Body of pancreas (tissue), 4 donors: ENCODE measurements around the gene ABCC4. TPM values are rescaled to one million over a fixed set of nuclear protein-coding genes. Genes with fewer than 3 reads are reported as not detected.

ENCODE experiments used
- ATAC-seq: fragments of 150-250 bp; one replicate; pipeline ENCODE4 v1.9.1; 2016
- DNase-seq, 4 donors: peaks; one replicate each; pipeline ENCODE4 v3.0.0-alpha.2; 2019
- H3K27ac ChIP-seq, 4 donors: fragments of 200-600 bp; sonication (generic); 1 replicate in 3 of 4; 2 replicates in 1 of 4; pipeline versions ENCODE4 v1.5.1 to v1.6.1; 2016 to 2019; ENCODE audit warnings: mild to moderate bottlenecking in 1 of 4, mixed read lengths in 1 of 4, moderate library complexity in 1 of 4
- H3K27me3 ChIP-seq, 2 donors: fragments of 200-600 bp; sonication (generic); one replicate each; pipeline ENCODE4 v1.6.0; 2016; ENCODE audit warnings: mild to moderate bottlenecking in 1 of 2
- H3K36me3 ChIP-seq, 2 donors: fragments of 200-600 bp; sonication (generic); replicated peaks in 1 of 2; 2 replicates each; pipeline ENCODE4 v1.5.1; 2016; ENCODE audit warnings: low read depth in 2 of 2; ENCODE audit not compliant: insufficient read depth in 1 of 2
- H3K4me1 ChIP-seq: fragments of 200-600 bp; sonication (generic); one replicate; pipeline ENCODE4 v1.6.0; 2016
- H3K4me3 ChIP-seq, 2 donors: fragments of 200-600 bp; sonication (generic); 1 replicate in 1 of 2; 2 replicates in 1 of 2; pipeline ENCODE4 v1.5.1; 2016 to 2019
- H3K9me3 ChIP-seq, 3 donors: fragments of 200-600 bp; sonication (generic); 1 replicate in 2 of 3; 2 replicates in 1 of 3; pipeline ENCODE4 v1.5.1; 2016
- CTCF ChIP-seq, 7 experiments: fragments of 450-650 bp in 4 of 7; fragments of 200-600 bp in 3 of 7; sonication (generic) in 3 of 7; IDR thresholded peaks; one replicate each; pipeline ENCODE4 v1.5.1; 2016 to 2019; ENCODE audit warnings: antibody characterized with exemption in 7 of 7
- POLR2A ChIP-seq, 3 donors: fragments of 450-650 bp; IDR thresholded peaks; one replicate each; pipeline ENCODE4 v1.6.1; 2016; ENCODE audit warnings: antibody characterized with exemption in 3 of 3, mild to moderate bottlenecking in 2 of 3
- WGBS, 2 donors: methylation state at CpG; one replicate each; pipeline ENCODE4 v1.1.5; 2017; 5-methylcytosine and 5-hydroxymethylcytosine counted together
- intact Hi-C: fragments of 100-400 bp; cut with DNase I; formaldehyde crosslinking; loops from one replicate; pipeline ENCODE4 v1.15.1; 2023
- total RNA-seq, 2 donors: library from RNA; depleted of rRNA; stranded (reverse); fragments of >200 nt; gene quantifications; one replicate each; pipeline ENCODE4 v1.1.0, GENCODE V29; 2016

ABCC4 gene
- total RNA-seq, 2 donors from 2014 or later, result 5.4 to 6.6 TPM

- WGBS, 2 donors, result 59 to 64% methylated on average over 4 of the region's 4 CpGs
- Histone ChIP-seq H3K27ac (no peak overlapping the region), H3K4me1 (no peaks in the 10 kb centered on the region), H3K36me3 (no peaks in the 10 kb centered on the region), H3K27me3 (no peaks in the 10 kb centered on the region), H3K9me3 (no peaks in the 10 kb centered on the region), H3K4me3 (no peak overlapping the region)
- intact Hi-C loops, result no loop called here
- ATAC-seq, result no peak
- TF ChIP-seq POLR2A (IDR thresholded peaks at IDR 0.05) (no peak), CTCF (IDR thresholded peaks at IDR 0.05) (no peak)
- no peak for DNase-seq
Observed at GRCh38 chr13:95044452-95045205, 256.6 kb downstream of the ABCC4 start.

GRCh38 chr13:95039415-95039814 lies 261.8 kb downstream of the ABCC4 start:
- 78 to 89% methylated on average over 2 of the region's 2 CpGs for WGBS, 2 donors
- H3K36me3 ChIP-seq, result no peaks in the 10 kb centered on the region
- intact Hi-C loops, result no loop called here
- H3K4me3 ChIP-seq, result no peak overlapping the region
- ATAC-seq, result no peak
- DNase-seq, result no peak
- no peaks in the 10 kb centered on the region for H3K4me1 ChIP-seq
- no peaks in the 10 kb centered on the region for H3K9me3 ChIP-seq
- H3K27ac ChIP-seq, result no peak overlapping the region
- no peaks in the 10 kb centered on the region for H3K27me3 ChIP-seq
- TF ChIP-seq POLR2A (IDR thresholded peaks at IDR 0.05) (no peak), CTCF (IDR thresholded peaks at IDR 0.05) (no peak)

DNA sequence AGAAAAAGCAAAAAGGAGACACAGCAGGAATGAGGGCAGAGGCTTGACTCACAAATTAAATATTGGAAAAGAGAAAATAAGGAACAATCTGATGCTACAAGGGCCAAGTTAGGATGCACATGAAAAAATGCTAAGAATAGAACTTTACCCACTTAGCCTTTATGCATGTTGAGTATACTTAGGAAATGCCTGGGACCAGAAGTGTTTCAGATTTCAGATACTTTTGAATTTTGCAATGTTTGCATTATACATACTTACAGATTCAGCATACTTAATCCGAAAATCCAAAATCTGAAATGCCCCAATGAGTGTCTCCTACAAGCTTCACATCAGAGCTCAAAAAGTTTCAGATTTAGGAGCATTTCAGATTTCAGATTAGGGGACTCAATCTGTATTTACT lies 262.3 kb downstream of the ABCC4 start:
- Histone ChIP-seq H3K4me1 (no peaks in the 10 kb centered on the region), H3K27me3 (no peaks in the 10 kb centered on the region), H3K36me3 (no peaks in the 10 kb centered on the region), H3K9me3 (no peaks in the 10 kb centered on the region), H3K4me3 (no peak overlapping the region), H3K27ac (no peak overlapping the region)
- ATAC-seq (no peak), DNase-seq (no peak)
- WGBS, 2 donors, result 93 to 94% methylated on average over 1 of the region's 1 CpG
- intact Hi-C loops, result no loop called here
- no peak for TF ChIP-seq CTCF (IDR thresholded peaks at IDR 0.05)
- no peak for TF ChIP-seq POLR2A (IDR thresholded peaks at IDR 0.05)

DNA sequence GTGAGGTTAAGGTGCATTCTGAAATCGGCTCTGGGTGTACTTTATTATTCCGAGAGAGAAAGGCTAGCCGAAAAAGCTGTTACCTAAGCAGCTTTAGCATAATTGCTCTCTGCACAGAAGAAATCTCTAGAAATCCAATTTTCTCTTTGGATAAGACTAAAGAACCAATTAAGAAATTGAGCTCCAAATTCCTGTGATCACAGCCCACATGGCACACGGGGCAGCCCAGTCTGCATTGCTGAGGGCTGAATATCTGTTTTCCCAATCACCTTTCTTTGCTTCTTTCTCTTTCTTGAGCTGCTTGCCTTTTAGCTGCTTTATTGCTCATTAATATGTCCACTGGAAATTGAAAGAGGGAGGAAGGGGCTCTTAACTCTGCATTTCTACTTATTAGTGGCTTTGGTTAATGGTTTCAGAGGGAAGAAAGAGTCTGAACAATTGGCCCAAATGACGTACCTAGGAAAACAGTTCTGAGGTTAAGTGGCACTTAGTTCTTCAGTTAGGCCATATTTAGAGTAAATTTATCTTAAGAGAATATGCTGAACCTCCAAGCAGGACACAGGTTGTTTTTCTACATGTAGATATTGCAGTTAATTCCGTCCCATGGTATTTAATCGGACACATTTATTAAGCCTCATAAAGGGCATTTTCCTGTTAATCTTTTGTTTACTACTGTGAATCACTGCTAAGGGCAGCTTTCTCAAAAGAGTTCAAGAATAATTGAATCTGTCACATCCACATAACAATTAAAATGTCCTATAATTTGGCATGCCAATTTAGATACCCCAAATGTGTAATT lies 265.7 kb downstream of the ABCC4 start:
- intact Hi-C loops, result no loop called here
- no peaks in the 10 kb centered on the region for H3K9me3 ChIP-seq
- 89 to 92% methylated on average over 7 of the region's 7 CpGs for WGBS, 2 donors
- no peak for TF ChIP-seq CTCF (IDR thresholded peaks at IDR 0.05)
- TF ChIP-seq POLR2A (IDR thresholded peaks at IDR 0.05), result no peak
- H3K27ac ChIP-seq, result no peak overlapping the region
- H3K4me1 ChIP-seq, result no peaks in the 10 kb centered on the region
- no peaks in the 10 kb centered on the region for H3K36me3 ChIP-seq
- ATAC-seq (no peak), DNase-seq (no peak)
- H3K27me3 ChIP-seq, result no peaks in the 10 kb centered on the region
- no peak overlapping the region for H3K4me3 ChIP-seq
